Lung (tissue), 13 donors: Measurements from ENCODE around the gene SRCAP. TPM values are rescaled to one million over a fixed set of nuclear protein-coding genes. Genes with fewer than 3 reads are reported as not detected.

ENCODE experiments used
- ATAC-seq: fragments of 200-7000 bp; cut with Tn5 transposase; one replicate; pipeline ENCODE4 v1.9.1; 2020; ENCODE audit warnings: moderate number of reproducible peaks; ENCODE audit not compliant: insufficient read depth, low FRiP score
- DNase-seq, 3 donors: peaks; one replicate each; pipeline ENCODE4 v3.0.0-alpha.2; 2013 to 2017
- H3K27ac ChIP-seq, 2 donors: one replicate each; pipeline ENCODE4 v1.5.1; 2013; ENCODE audit warnings: mild to moderate bottlenecking in 2 of 2, moderate library complexity in 2 of 2, control low read depth in 1 of 2, inconsistent platforms in 1 of 2, low read depth in 1 of 2, low read length in 1 of 2
- H3K27me3 ChIP-seq, 3 donors: one replicate each; pipeline ENCODE4 v1.5.1; 2013; ENCODE audit warnings: low read length in 2 of 3; ENCODE audit not compliant: control insufficient read depth in 3 of 3, insufficient read depth in 3 of 3
- H3K36me3 ChIP-seq, 4 donors: one replicate each; pipeline ENCODE4 v1.5.1; 2013; ENCODE audit warnings: low read length in 4 of 4, mild to moderate bottlenecking in 1 of 4, moderate library complexity in 1 of 4; ENCODE audit not compliant: control insufficient read depth in 4 of 4, insufficient read depth in 4 of 4
- H3K4me1 ChIP-seq, 5 donors: one replicate each; pipeline ENCODE4 v1.5.1; 2013; ENCODE audit warnings: low read length in 5 of 5, mild to moderate bottlenecking in 2 of 5, moderate library complexity in 1 of 5; ENCODE audit not compliant: control insufficient read depth in 5 of 5, insufficient read depth in 5 of 5
- H3K4me3 ChIP-seq: one replicate; pipeline ENCODE4 v1.5.1; 2013; ENCODE audit warnings: mild to moderate bottlenecking, control low read depth, moderate library complexity
- H3K9ac ChIP-seq, 2 donors: one replicate each; pipeline ENCODE4 v1.5.1; 2013; ENCODE audit warnings: low read length in 2 of 2, control low read depth in 1 of 2; ENCODE audit not compliant: insufficient read depth in 1 of 2
- H3K9me3 ChIP-seq, 4 donors: one replicate each; pipeline ENCODE4 v1.5.1; 2013; ENCODE audit warnings: low read length in 3 of 4, mild to moderate bottlenecking in 1 of 4, moderate library complexity in 1 of 4; ENCODE audit not compliant: control insufficient read depth in 4 of 4, insufficient read depth in 3 of 4
- CTCF ChIP-seq: IDR thresholded peaks from 2 replicates; pipeline ENCODE4 v1.5.1; 2012; ENCODE audit warnings: mild to moderate bottlenecking; ENCODE audit errors: control extremely low read depth, extremely low read depth
- WGBS, 2 donors: extraction: QIAGEN DNeasy Blood & Tissue Kit; methylation state at CpG; one replicate each; pipeline ENCODE4 v1.1.7; 2013; 5-methylcytosine and 5-hydroxymethylcytosine counted together
- polyA plus RNA-seq, 2 donors: library from polyadenylated mRNA; stranded (reverse); fragments of 200-250 nt; gene quantifications; one replicate each; pipeline ENCODE4 v1.2.1, GENCODE V29; 2013
- small RNA-seq: library from RNA; depleted of rRNA; stranded (forward); fragments of <200 nt; gene quantifications from one replicate; pipeline ENCODE3, GENCODE V24; 2014; ENCODE audit warnings: low replicate concordance
- total RNA-seq, 2 donors: library from RNA; depleted of rRNA in 1 of 2; stranded (reverse); fragments of >200 nt in 1 of 2; gene quantifications; one replicate each; pipeline ENCODE4 v1.2.1, GENCODE V29; 2014 to 2021
- donor health status: control.
- donor health status: control.
- donor health status: Bipolar disorder and iron deficiency.
- donor health status: healthy.
- donor health status: DM: yes; HTN: yes; CAD: no.

The SRCAP gene
- total and polyA plus RNA-seq, 4 donors = 13.4 to 61.0 (median 31.3) TPM

GRCh38 chr16:30787613-30788378, 88.8 kb downstream of the SRCAP start:
- Histone ChIP-seq H3K4me1 (peaks cover 0 to 11% (median 4%) of the 10 kb centered on the region in 5 donors), H3K9ac (peak overlapping the region in 1 of 2 donors; percentile 76), H3K27ac (peak overlapping the region; percentile 89 to 93), H3K27me3 (no peaks in the 10 kb centered on the region), H3K4me3 (peak overlapping the region; percentile 93), H3K9me3 (no peaks in the 10 kb centered on the region), H3K36me3 (peaks cover 3 to 17% (median 11%) of the 10 kb centered on the region in 4 donors)
- no peak for TF ChIP-seq CTCF
- WGBS, 2 donors = 46 to 49% methylated on average over 11 of the region's 11 CpGs
- ATAC-seq (no peak), DNase-seq (no peak)

Small RNA genes lying within 50 kb of the gene (small RNA-seq; reads per million reads assigned to genes)
- gene RNU6-1043P (not detected), gene RNU6-416P (not detected), gene SNORA30 (1.3 reads per million, percentile 86 among the genes with 10 or more reads in this experiment)

Other genes starting within 250 kb of the SRCAP start
- gene ITGAL, start 226.4 kb upstream of the SRCAP start, total RNA-seq = 10 to 100 TPM; 14.4 to 48.1 TPM
- 10 to 100 TPM; 15.2 to 32.8 TPM for gene ITGAL, start 226.4 kb upstream of the SRCAP start, polyA plus RNA-seq
- 10 to 100 TPM; 17.9 to 33.9 TPM for gene ZNF768, start 172.6 kb upstream of the SRCAP start, total RNA-seq
- 10 to 100 TPM; 20.0 to 45.1 TPM for gene ZNF768, start 172.6 kb upstream of the SRCAP start, polyA plus RNA-seq
- 10 to 100 TPM; 11.2 to 11.7 TPM for gene ZNF747, start 164.3 kb upstream of the SRCAP start, total RNA-seq
- 1 to 10 TPM; 7.1 to 7.2 TPM for gene ZNF747, start 164.3 kb upstream of the SRCAP start, polyA plus RNA-seq
- gene ZNF764, start 140.8 kb upstream of the SRCAP start, total RNA-seq = 10 to 100 TPM; 10.4 to 12.6 TPM
- 1 to 10 TPM; 4.9 to 6.1 TPM for gene ZNF764, start 140.8 kb upstream of the SRCAP start, polyA plus RNA-seq
- gene ZNF688, start 127.5 kb upstream of the SRCAP start, total RNA-seq = 10 to 100 TPM in 1 of 2 donors, 1 to 10 TPM in 1; 8.6 to 22.6 TPM
- gene ZNF688, start 127.5 kb upstream of the SRCAP start, polyA plus RNA-seq = 10 to 100 TPM; 10.5 to 23.3 TPM
- gene ZNF785, start 113.5 kb upstream of the SRCAP start, total RNA-seq = 10 to 100 TPM; 13.9 to 15.5 TPM
- gene ZNF785, start 113.5 kb upstream of the SRCAP start, polyA plus RNA-seq = 1 to 10 TPM; 4.0 to 5.5 TPM
- gene ZNF689, start 88.8 kb upstream of the SRCAP start, total RNA-seq = 1 to 10 TPM; 4.4 to 9.5 TPM
- 1 to 10 TPM; 3.0 to 5.1 TPM for gene ZNF689, start 88.8 kb upstream of the SRCAP start, polyA plus RNA-seq
- gene PRR14, start 48.2 kb upstream of the SRCAP start, total RNA-seq = 10 to 100 TPM; 16.0 to 60.3 TPM
- 10 to 100 TPM; 44.7 to 63.2 TPM for gene PRR14, start 48.2 kb upstream of the SRCAP start, polyA plus RNA-seq
- 10 to 100 TPM; 32.1 to 80.8 TPM for gene FBRS, start 40.7 kb upstream of the SRCAP start, total RNA-seq
- 10 to 100 TPM; 55.4 to 55.7 TPM for gene FBRS, start 40.7 kb upstream of the SRCAP start, polyA plus RNA-seq
- 10 to 100 TPM; 12.2 to 35.2 TPM for gene PHKG2, start 49.3 kb downstream of the SRCAP start, total RNA-seq
- gene PHKG2, start 49.3 kb downstream of the SRCAP start, polyA plus RNA-seq = 10 to 100 TPM; 28.1 to 37.4 TPM
- gene CFAP119, start 62.9 kb downstream of the SRCAP start, total RNA-seq = 10 to 100 TPM in 1 of 2 donors, 1 to 10 TPM in 1; 7.3 to 29.5 TPM
- gene CFAP119, start 62.9 kb downstream of the SRCAP start, polyA plus RNA-seq = 10 to 100 TPM; 13.8 to 19.7 TPM
- 100 to 1,000 TPM in 1 of 2 donors, 10 to 100 TPM in 1; 77.6 to 103 TPM for gene RNF40, start 63.2 kb downstream of the SRCAP start, total RNA-seq
- 10 to 100 TPM; 54.1 to 80.4 TPM for gene RNF40, start 63.2 kb downstream of the SRCAP start, polyA plus RNA-seq
- 10 to 100 TPM; 10.1 to 16.3 TPM for gene ZNF629, start 88.0 kb downstream of the SRCAP start, total RNA-seq
- gene ZNF629, start 88.0 kb downstream of the SRCAP start, polyA plus RNA-seq = 1 to 10 TPM; 5.7 to 8.0 TPM
- 10 to 100 TPM; 25.7 to 30.9 TPM for gene BCL7C, start 194.9 kb downstream of the SRCAP start, total RNA-seq
- gene BCL7C, start 194.9 kb downstream of the SRCAP start, polyA plus RNA-seq = 10 to 100 TPM; 18.2 to 51.8 TPM
- gene CTF1, start 197.4 kb downstream of the SRCAP start, total RNA-seq = 1 to 10 TPM; 4.7 to 9.8 TPM
- gene CTF1, start 197.4 kb downstream of the SRCAP start, polyA plus RNA-seq = 1 to 10 TPM; 3.3 to 5.6 TPM
- gene FBXL19, start 224.4 kb downstream of the SRCAP start, total RNA-seq = 10 to 100 TPM; 10.6 to 17.3 TPM
- 10 to 100 TPM; 10.3 to 15.8 TPM for gene FBXL19, start 224.4 kb downstream of the SRCAP start, polyA plus RNA-seq
- 10 to 100 TPM; 23.9 to 27.4 TPM for gene ORAI3, start 249.9 kb downstream of the SRCAP start, total RNA-seq
- 10 to 100 TPM; 20.2 to 23.3 TPM for gene ORAI3, start 249.9 kb downstream of the SRCAP start, polyA plus RNA-seq